ENCODE data around the gene TMEM108.

TMEM108 gene

GRCh38 chr3:133054586-133054985 lies 16.4 kb downstream of the TMEM108 start:
- DNase-seq (ENCODE audit: low read depth in 2 of 2, low spot score in 1 of 2): no peak

DNA sequence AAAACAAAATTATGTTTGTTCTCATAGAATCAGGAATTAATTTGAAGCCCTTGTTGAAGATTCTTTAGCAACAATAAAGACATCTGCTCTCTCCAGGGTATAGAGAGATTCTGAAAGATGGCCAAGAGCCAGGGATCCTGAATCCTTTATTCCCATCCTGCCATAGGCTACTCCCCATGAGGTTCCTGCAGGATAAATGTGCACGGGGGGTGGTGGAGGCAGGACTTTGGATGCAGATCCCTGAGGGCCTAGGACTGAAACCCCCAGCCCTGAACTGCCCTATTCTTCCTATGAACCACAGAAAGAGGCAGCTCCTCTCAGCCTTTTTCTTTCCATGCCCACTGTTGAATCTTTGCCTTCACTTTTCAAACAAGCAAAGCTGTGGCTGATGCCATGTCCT lies 17.1 kb downstream of the TMEM108 start:
- DNase-seq (ENCODE audit: low read depth in 2 of 2, low spot score in 1 of 2): no peak

- no peak for DNase-seq (ENCODE audit: low read depth in 2 of 2, low spot score in 1 of 2)
Observed at GRCh38 chr3:133058243-133058642, 20.1 kb downstream of the TMEM108 start.

DNA sequence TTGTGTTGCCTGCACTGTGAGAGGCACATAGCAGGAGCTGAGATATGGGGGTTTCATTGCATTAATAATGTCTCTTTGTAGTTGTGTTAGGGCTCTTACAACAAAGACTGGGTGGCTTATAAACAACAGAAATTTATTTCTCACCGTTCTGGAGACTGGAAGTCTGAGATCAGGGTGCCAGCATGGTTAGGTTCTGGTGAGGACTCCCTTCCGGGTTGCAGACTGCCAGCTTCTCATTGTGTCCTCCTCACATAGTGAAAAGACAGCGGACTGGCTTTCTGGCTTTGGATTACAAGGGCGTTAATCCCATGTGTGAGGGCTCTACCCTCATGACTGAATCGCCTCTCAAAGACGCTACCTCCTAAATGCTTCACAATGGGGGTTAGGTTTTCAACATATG lies 20.6 kb downstream of the TMEM108 start:
- DNase-seq (ENCODE audit: low read depth in 2 of 2, low spot score in 1 of 2): no peak

- no peak for DNase-seq (ENCODE audit: low read depth in 2 of 2, low spot score in 1 of 2)
Observed at GRCh38 chr3:133065193-133065961, 27.2 kb downstream of the TMEM108 start.

GRCh38 chr3:133066026-133066425 lies 27.8 kb downstream of the TMEM108 start:
- no peak for DNase-seq (ENCODE audit: low read depth in 2 of 2, low spot score in 1 of 2)

DNA sequence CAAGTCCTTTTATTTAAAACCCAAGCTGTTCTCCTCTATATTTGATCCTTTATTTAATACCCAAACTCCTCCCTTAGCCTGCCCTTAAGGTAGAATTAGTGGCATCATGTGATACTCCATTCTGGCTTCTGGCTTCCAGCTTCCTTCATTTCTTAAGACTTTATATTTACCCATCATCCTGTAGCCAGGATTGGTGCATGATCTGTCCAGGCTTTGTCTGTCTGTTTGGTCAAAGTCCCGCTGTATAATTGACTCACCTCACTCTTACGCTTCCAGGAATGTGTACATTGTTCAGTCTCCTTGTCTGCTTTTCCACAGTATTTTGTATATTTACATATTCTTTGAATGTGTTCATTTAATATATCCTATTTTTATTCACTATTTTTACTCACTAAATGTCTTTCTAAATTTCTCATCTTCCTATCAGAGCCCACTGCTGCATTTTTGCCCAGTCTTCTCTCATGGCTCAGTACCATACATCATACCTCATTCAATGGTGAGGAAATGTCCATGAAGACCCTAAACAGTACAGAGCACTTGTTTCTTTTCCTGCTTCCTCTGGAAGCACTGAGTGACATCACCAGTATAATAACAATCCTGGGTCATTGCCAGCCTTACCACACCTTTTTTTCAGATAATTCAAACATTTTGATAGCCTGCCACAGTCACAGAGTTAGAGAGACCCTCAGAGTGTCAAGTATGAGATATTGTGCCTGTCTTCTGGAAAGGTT lies 31.5 kb downstream of the TMEM108 start:
- DNase-seq (ENCODE audit: low read depth in 2 of 2, low spot score in 1 of 2): no peak

DNA sequence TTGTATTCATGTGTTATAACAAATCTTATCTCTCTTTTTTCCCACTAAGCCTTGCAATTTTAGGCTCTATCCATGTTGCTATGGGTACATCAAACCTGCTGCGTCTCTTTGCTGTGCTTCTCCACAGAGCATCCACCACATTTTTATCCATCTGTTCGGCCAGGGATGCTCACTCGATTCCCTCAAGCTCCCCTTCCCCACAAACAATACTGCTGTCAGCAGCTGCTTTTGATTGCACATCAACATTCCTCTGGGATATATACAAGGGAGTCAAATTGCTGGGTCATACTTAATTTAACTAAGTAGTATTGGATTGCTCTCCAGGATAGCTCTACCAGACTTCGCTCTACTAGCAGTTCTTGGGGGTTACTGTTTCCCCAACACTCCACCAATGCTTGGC lies 36.8 kb downstream of the TMEM108 start:
- DNase-seq (ENCODE audit: low read depth in 2 of 2, low spot score in 1 of 2): no peak

DNA sequence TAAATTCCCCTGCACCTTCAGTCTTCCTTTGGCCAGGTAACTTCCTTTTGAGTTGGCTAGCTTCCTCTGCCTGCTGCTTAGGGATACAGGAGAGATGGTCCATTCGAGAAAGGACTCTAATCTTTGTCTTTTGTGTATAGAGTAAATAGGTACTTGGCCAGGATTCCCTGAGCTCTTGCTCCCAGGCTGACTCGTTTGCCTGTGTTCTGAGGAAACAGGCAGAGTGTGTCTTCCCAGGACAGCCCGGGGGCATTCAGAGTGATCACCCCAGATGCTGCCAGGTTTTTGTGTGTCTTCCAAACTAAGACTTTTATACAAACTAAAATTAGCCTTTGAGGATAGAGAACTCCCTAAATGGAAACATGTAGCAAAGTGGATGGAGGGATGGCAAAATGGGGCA lies 39.5 kb downstream of the TMEM108 start:
- DNase-seq (ENCODE audit: low read depth in 2 of 2, low spot score in 1 of 2): no peak

DNA sequence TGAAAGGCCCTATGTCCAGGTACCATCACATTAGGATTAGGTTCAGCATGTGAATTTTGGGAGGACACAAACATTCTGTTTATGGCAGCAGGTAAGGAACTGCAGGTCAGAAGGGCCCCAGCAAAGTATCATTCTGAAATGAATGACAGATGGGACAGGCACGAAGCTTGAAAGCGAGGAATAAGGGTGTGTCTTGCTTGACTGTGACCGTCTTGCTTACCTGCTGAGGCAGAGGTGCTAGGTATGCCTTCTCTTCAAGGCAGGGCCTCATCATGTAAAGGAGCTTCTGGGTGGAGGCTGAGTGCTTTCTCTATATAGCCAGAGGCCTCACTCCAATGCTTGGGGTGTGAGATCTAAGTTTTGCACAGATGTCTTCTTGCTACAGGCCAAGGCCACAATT lies 41.4 kb downstream of the TMEM108 start:
- DNase-seq (ENCODE audit: low read depth in 2 of 2, low spot score in 1 of 2): no peak

DNA sequence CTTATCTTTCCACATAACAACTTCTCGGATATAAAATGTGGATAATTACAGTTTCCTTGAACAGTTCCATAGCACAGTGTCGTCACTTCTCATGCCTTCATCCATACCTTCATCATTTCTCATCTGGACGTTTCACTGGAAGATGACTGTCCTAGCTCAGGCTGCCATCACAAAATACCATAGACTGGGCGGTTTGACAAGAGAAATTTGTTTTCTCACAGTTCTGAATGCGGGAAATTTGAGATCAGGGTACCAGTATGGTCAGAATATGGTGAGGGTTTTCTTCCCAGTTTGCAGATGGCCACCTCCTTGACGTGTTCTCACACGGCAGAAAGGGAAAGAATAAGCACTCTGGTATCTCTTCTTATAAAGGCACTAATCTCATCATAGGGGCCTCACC lies 42.8 kb downstream of the TMEM108 start:
- no peak for DNase-seq (ENCODE audit: low read depth in 2 of 2, low spot score in 1 of 2)

- DNase-seq (ENCODE audit: low read depth in 2 of 2, low spot score in 1 of 2): no peak
Observed at GRCh38 chr3:133083395-133083794, 45.2 kb downstream of the TMEM108 start.

DNA sequence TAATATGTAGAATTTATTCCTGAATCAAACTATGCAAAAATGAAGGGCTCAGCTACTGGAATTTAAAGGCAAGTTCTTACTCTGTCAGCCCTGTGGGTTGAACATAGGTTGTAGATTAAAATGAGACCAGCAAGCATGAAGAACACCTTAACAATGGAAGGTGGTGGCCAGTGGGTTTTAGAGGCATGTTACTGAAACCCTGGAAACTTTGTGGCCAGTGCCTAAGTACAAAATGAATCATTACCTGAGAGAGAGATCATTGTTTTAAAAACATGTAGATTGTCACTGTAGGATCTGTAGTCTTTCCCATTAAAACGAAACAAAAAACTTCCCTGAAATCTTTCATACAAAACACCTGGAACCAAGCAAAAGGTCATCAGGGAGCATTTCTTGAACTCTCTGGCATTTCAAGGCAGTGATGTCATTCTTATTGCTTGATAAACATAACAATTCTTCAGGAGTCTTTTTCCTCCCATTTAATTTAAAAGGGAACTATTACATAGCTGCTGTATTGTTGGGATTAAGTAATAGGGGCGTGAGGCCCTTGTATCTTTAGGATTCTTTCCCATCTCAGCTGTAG lies 51.8 kb downstream of the TMEM108 start:
- no peak for DNase-seq (ENCODE audit: low read depth in 2 of 2, low spot score in 1 of 2)

DNA sequence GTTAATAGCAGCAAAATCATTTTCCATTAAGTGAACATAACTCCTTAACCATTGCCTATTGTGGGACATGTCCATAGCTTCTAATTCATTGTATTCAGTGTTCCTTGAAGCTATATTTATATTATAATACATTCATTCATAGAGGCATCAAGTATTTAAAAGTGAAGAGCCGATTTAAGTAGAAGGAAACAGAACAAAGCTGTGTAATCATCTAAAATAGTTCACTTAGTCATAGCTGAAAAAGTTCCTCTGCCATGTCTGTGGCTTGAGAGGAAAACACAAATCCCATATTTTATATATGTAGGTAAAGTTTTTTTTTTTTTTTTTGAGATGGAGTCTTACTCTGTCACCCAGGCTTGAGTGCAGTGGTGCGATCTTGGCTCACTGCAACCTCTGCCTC lies 54.5 kb downstream of the TMEM108 start:
- DNase-seq (ENCODE audit: low read depth in 2 of 2, low spot score in 1 of 2): no peak

DNA sequence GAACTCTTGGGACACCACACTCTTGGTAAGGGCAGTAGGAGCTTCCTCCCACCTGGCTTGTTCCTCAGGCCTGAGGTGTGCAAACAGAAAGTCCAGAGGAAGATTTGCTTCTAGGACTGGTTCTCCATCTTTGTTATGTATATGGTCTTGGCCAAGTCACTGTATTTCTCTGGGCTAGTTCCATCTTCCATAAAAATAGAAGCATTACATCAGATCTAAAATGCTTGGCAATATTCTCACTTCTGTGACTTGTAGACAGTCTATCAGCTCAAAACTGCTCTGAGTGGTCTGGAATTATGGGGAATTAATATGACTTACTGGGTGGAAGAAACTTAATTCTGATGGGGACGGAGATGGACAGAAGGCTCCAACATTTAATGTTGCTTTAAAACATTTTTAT lies 55.2 kb downstream of the TMEM108 start:
- no peak for DNase-seq (ENCODE audit: low read depth in 2 of 2, low spot score in 1 of 2)

GRCh38 chr3:133096900-133097613 lies 58.9 kb downstream of the TMEM108 start:
- no peak for DNase-seq (ENCODE audit: low read depth in 2 of 2, low spot score in 1 of 2)

GRCh38 chr3:133103706-133104105 lies 65.5 kb downstream of the TMEM108 start:
- no peak for DNase-seq (ENCODE audit: low read depth in 2 of 2, low spot score in 1 of 2)

DNA sequence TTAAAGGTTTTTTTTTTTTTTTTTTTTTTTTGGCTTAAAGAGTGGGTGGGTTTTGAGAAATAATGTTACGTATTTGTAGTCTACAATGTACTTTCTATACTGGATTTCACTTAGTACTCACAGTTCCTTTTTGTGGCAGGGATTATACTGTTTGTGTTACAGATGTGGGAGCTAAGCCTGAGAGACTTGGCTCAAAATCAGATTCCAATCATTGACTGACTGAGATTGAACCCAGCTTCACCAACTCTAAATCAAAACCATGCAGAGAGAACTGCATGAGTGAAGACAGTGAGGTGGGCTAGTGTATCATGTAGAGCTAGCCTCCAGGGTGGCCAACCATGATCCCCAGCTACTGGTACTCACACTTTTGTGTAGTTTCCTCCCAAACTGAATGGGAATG lies 68.0 kb downstream of the TMEM108 start:
- DNase-seq (ENCODE audit: low read depth in 2 of 2, low spot score in 1 of 2): no peak

GRCh38 chr3:133112666-133113065 lies 74.5 kb downstream of the TMEM108 start:
- DNase-seq (ENCODE audit: low read depth in 2 of 2, low spot score in 1 of 2): no peak

GRCh38 chr3:133113526-133113925 lies 75.3 kb downstream of the TMEM108 start:
- DNase-seq (ENCODE audit: low read depth in 2 of 2, low spot score in 1 of 2): no peak

GRCh38 chr3:133113927-133114597 lies 75.9 kb downstream of the TMEM108 start:
- no peak for DNase-seq (ENCODE audit: low read depth in 2 of 2, low spot score in 1 of 2)
